ENCODE measurements around the gene CCDC85A.
"Not testable (repeated sequence)": the region's sequence is repeated elsewhere in the genome, so short reads cannot be mapped to it uniquely, and the experiment has no call there.

CCDC85A gene

DNA sequence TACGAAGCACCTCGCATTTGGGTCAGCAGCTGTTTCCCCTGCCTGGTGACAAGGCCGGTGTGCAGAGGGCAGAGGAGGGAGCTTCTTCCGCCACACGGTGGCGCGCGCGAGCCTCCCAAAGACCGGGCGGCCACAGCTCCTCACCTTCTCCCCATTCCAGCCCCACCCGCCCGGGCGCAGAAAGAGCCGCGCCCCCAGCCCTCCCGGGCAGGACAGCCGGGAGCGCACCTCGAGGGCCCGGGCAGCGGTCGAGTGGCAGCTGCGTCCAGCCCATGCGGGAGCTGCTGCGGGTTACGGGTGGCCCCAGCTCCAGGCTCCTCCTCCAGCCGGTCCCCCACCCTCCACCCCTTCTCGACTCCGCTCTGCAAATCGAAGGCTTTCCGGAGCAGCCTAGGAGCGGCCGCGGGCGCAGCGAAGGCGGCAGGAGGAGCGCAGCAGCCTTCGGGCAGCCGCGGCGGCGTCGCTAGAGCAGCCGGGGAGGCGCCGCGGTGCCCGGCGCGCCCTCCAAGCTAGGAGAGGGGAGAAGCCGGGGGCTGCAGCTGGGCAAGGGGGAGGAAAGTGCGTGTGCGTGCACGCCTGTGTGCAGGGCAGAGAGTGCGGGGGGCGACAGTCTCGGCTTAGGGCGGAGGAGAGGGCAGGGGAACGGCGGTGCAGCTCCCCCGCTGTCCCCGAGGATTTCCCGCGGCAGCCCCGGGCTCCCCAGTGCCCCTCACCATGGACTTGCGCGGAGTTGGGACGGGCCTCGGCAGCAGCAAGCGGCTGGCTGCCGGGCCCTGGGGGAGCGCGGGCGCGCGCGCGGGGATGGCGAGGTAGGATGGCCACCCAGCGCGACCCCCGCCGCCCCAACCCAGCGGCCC, at the start of gene CCDC85A:
Gene CCDC85A, plus strand, starts transcription at position 348 of the 857 bp plus-strand sequence. CDS start 635 bp downstream, outside the sequence.
- DNase-seq (ENCODE audit: low read depth): peak; percentile 96
- no peaks in the 10 kb centered on the region for H3K9me3 ChIP-seq (ENCODE audit: control insufficient read depth, low read length)
- H3K4me3 ChIP-seq (ENCODE audit: low read length): peak within 1 kb of the TSS; percentile 82
- no peaks in the 10 kb centered on the region for H3K36me3 ChIP-seq (ENCODE audit: control insufficient read depth, insufficient read depth, low read length, severe bottlenecking)
- H3K9ac ChIP-seq (ENCODE audit: low read length): peak within 1 kb of the TSS; percentile 72
- peaks cover 3% of the 10 kb centered on the region for H3K4me1 ChIP-seq (ENCODE audit: control insufficient read depth, insufficient read depth, low read length)
- peaks cover 35% of the 10 kb centered on the region for H3K27me3 ChIP-seq (replicated peaks; ENCODE audit: control insufficient read depth, insufficient read depth, low read length)

DNA sequence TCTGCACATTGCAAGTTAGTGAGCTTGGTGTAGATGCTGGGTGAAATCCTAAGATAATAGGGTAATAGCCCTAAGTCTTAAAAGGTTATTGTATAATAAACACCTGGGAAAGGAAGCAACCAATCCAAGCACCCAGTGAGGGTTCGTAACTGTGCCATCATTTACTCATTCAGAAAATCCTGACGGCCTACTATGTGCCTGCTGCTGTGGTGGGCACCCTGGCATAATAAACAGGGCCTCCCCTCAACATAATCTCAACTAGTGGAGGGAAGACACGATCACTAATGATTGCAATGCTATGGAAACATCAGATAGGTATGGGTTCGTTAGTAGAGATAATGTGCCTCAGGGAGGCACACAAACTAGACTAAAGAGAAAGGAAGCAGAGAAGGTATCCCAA, 48.9 kb upstream of the CCDC85A start:
- Histone ChIP-seq H3K9me3 (ENCODE audit: control insufficient read depth, low read length) (no peaks in the 10 kb centered on the region), H3K27me3 (replicated peaks; ENCODE audit: control insufficient read depth, insufficient read depth, low read length) (no peaks in the 10 kb centered on the region), H3K4me1 (ENCODE audit: control insufficient read depth, insufficient read depth, low read length) (peaks cover 3% of the 10 kb centered on the region), H3K9ac (ENCODE audit: low read length) (no peak overlapping the region), H3K4me3 (ENCODE audit: low read length) (no peak overlapping the region), H3K36me3 (ENCODE audit: control insufficient read depth, insufficient read depth, low read length, severe bottlenecking) (no peaks in the 10 kb centered on the region)
- DNase-seq (ENCODE audit: low read depth): no peak

DNA sequence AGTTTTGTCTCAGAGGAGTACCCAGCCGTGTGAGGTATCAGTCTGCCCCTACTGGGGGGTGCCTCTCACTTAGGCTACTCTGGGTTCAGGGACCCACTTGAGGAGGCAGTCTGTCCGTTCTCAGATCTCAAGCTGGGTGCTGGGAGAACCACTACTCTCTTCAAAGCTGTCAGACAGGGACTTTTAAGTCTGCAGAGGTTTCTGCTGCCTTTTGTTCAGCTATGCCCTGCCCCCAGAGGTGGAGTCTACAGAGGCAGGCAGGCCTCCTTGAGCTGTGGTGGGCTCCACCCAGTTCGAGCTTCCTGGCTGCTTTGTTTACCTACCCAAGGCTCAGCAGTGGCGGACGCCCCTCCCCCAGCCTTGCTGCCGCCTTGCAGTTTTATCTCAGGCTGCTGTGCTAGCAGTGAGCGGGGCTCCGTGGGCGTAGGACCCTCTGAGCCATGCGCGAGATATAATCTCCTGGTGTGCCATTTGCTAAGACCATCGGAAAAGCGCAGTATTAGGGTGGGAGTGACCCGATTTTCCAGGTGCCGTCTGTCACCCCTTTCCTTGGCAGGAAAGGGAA, 41.2 kb upstream of the CCDC85A start:
- H3K4me1 ChIP-seq (ENCODE audit: control insufficient read depth, insufficient read depth, low read length); H3K9ac ChIP-seq (ENCODE audit: low read length); H3K36me3 ChIP-seq (ENCODE audit: control insufficient read depth, insufficient read depth, low read length, severe bottlenecking); H3K4me3 ChIP-seq (ENCODE audit: low read length); DNase-seq (ENCODE audit: low read depth); H3K27me3 ChIP-seq (replicated peaks; ENCODE audit: control insufficient read depth, insufficient read depth, low read length); H3K9me3 ChIP-seq (ENCODE audit: control insufficient read depth, low read length): not testable (repeated sequence)

GRCh38 chr2:56147907-56148306, 35.9 kb upstream of the CCDC85A start:
- Histone ChIP-seq H3K4me3 (ENCODE audit: low read length) (no peak overlapping the region), H3K27me3 (replicated peaks; ENCODE audit: control insufficient read depth, insufficient read depth, low read length) (no peaks in the 10 kb centered on the region), H3K9ac (ENCODE audit: low read length) (no peak overlapping the region), H3K4me1 (ENCODE audit: control insufficient read depth, insufficient read depth, low read length) (no peaks in the 10 kb centered on the region), H3K36me3 (ENCODE audit: control insufficient read depth, insufficient read depth, low read length, severe bottlenecking) (no peaks in the 10 kb centered on the region), H3K9me3 (ENCODE audit: control insufficient read depth, low read length) (no peaks in the 10 kb centered on the region)
- DNase-seq (ENCODE audit: low read depth): no peak

DNA sequence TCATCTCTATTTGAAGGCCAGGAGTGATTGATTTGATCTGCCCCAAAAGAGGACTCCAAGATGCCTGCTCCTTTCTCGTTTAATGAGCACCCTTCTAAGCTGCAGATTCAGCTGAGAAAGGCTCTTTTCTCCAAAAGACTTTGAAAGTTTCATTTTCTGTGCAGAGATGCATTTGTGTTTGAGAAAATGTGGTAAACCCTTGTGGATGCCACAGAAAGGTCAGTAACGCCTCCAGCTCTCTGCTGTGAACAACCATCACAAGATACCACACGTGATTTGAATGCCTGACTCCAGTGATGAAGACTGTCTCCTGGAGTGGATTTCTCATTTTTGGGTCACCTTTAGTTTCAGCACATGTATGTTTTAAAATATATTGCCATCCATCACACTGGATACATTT, 35.0 kb upstream of the CCDC85A start:
- H3K9me3 ChIP-seq (ENCODE audit: control insufficient read depth, low read length): no peaks in the 10 kb centered on the region
- DNase-seq (ENCODE audit: low read depth): no peak
- H3K4me3 ChIP-seq (ENCODE audit: low read length): no peak overlapping the region
- no peaks in the 10 kb centered on the region for H3K36me3 ChIP-seq (ENCODE audit: control insufficient read depth, insufficient read depth, low read length, severe bottlenecking)
- H3K4me1 ChIP-seq (ENCODE audit: control insufficient read depth, insufficient read depth, low read length): no peaks in the 10 kb centered on the region
- no peak overlapping the region for H3K9ac ChIP-seq (ENCODE audit: low read length)
- peaks cover 3% of the 10 kb centered on the region for H3K27me3 ChIP-seq (replicated peaks; ENCODE audit: control insufficient read depth, insufficient read depth, low read length)

- no peaks in the 10 kb centered on the region for H3K4me1 ChIP-seq (ENCODE audit: control insufficient read depth, insufficient read depth, low read length)
- H3K4me3 ChIP-seq (ENCODE audit: low read length): no peak overlapping the region
Observed at GRCh38 chr2:56151841-56152240, 31.9 kb upstream of the CCDC85A start.

DNA sequence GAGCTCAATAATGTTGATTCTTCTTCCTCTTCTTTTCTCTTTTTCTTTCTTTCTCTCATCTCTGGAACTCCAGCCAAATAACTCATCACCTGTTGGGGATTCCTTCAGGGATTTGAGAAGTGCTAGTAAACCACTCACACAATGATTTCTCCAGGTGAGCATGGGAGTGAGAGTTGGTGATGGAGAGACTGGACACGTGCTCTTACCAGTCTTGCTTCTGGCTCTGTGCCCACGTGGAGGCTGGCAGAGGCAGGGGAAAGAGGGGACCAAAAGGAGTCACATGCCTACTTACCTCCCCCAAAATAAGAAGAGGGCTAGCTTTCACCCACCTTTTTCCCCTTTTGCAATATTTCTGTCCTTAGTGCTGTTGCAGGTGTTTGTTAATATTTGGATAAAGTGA, 28.6 kb upstream of the CCDC85A start:
- no peak for DNase-seq (ENCODE audit: low read depth)
- Histone ChIP-seq H3K4me1 (ENCODE audit: control insufficient read depth, insufficient read depth, low read length) (no peaks in the 10 kb centered on the region), H3K36me3 (ENCODE audit: control insufficient read depth, insufficient read depth, low read length, severe bottlenecking) (no peaks in the 10 kb centered on the region), H3K9ac (ENCODE audit: low read length) (no peak overlapping the region), H3K4me3 (ENCODE audit: low read length) (no peak overlapping the region), H3K9me3 (ENCODE audit: control insufficient read depth, low read length) (no peaks in the 10 kb centered on the region), H3K27me3 (replicated peaks; ENCODE audit: control insufficient read depth, insufficient read depth, low read length) (peaks cover 10% of the 10 kb centered on the region)

More at GRCh38 chr2:56151841-56152240, 31.9 kb upstream of the CCDC85A start:
- no peak for DNase-seq (ENCODE audit: low read depth)
- H3K9ac ChIP-seq (ENCODE audit: low read length): no peak overlapping the region
- no peaks in the 10 kb centered on the region for H3K9me3 ChIP-seq (ENCODE audit: control insufficient read depth, low read length)
- peaks cover 10% of the 10 kb centered on the region for H3K27me3 ChIP-seq (replicated peaks; ENCODE audit: control insufficient read depth, insufficient read depth, low read length)
- H3K36me3 ChIP-seq (ENCODE audit: control insufficient read depth, insufficient read depth, low read length, severe bottlenecking): no peaks in the 10 kb centered on the region

- DNase-seq (ENCODE audit: low read depth); H3K9me3 ChIP-seq (ENCODE audit: control insufficient read depth, low read length); H3K4me1 ChIP-seq (ENCODE audit: control insufficient read depth, insufficient read depth, low read length); H3K9ac ChIP-seq (ENCODE audit: low read length); H3K4me3 ChIP-seq (ENCODE audit: low read length); H3K36me3 ChIP-seq (ENCODE audit: control insufficient read depth, insufficient read depth, low read length, severe bottlenecking); H3K27me3 ChIP-seq (replicated peaks; ENCODE audit: control insufficient read depth, insufficient read depth, low read length): not testable (repeated sequence)
Observed at GRCh38 chr2:56159875-56160274, 23.9 kb upstream of the CCDC85A start.

DNA sequence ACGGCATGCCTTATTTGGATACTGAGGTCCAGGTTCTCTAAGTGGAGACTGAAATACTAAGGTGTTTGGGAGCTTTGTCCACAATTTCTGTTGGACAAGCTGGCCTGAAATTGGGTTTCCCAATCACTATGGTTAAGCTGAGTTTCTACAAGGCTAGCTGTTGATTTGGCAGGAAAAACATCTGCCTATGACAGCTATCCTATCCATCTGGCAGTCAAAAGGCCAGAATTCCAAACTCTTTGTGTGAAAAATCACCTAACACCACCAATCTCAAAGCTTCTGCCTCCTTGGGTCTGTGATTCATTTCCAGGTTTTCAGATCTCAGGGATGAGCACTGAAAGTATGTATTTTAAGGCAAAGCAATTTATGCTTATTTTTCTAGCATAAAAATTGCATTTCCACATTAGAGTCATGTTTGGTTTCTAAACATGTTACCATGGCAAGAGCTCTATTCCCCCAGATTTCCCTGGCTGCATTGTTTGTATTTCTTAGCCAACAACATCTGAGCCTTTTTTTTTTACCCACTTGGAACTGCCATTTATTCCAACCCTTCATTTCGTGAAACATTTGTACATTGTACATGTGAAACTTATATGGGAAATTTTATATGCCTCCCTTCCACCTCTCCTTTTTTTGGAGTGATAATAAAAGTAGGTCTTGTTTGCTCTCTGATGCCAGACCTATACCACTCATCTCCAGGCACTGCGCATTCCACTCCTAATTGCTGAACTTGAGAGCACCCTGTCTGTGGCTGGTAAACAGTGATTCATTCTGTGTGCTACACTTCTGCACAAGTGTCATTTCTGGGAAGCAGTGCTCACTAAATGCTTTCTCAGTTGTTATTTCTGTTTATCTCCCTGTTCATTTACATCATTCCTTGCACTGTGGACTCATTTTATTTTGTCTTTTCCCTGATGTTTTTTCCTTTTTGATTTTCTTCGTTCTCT, 15.9 kb upstream of the CCDC85A start:
- H3K9me3 ChIP-seq (ENCODE audit: control insufficient read depth, low read length): no peaks in the 10 kb centered on the region
- H3K4me3 ChIP-seq (ENCODE audit: low read length): peak overlapping the region; percentile 3
- peak; percentile 65 for DNase-seq (ENCODE audit: low read depth)
- no peaks in the 10 kb centered on the region for H3K36me3 ChIP-seq (ENCODE audit: control insufficient read depth, insufficient read depth, low read length, severe bottlenecking)
- H3K9ac ChIP-seq (ENCODE audit: low read length): no peak overlapping the region
- H3K27me3 ChIP-seq (replicated peaks; ENCODE audit: control insufficient read depth, insufficient read depth, low read length): peaks cover 3% of the 10 kb centered on the region
- H3K4me1 ChIP-seq (ENCODE audit: control insufficient read depth, insufficient read depth, low read length): peaks cover 32% of the 10 kb centered on the region

DNA sequence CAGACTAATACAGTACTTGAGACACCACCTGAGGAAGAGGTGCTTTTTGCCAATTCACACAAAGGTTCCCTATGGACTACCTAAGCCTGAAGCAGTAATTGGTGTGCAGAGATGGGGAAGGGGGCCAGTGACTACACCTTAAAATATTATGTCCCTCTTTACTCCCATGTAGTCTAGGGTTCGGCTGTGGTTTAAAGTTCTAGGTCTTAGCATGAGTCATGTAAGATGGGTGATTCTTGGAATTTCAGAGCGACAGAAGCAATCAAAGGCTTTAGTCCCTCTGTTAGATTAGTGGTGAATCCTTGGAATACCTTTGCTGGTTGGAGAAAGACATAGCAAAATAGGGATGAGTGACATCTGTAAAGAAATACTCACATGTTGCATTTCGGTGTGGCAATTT, 14.3 kb upstream of the CCDC85A start:
- peaks cover 3% of the 10 kb centered on the region for H3K27me3 ChIP-seq (replicated peaks; ENCODE audit: control insufficient read depth, insufficient read depth, low read length)
- no peaks in the 10 kb centered on the region for H3K36me3 ChIP-seq (ENCODE audit: control insufficient read depth, insufficient read depth, low read length, severe bottlenecking)
- H3K9me3 ChIP-seq (ENCODE audit: control insufficient read depth, low read length): no peaks in the 10 kb centered on the region
- H3K4me3 ChIP-seq (ENCODE audit: low read length): no peak overlapping the region
- H3K4me1 ChIP-seq (ENCODE audit: control insufficient read depth, insufficient read depth, low read length): peaks cover 32% of the 10 kb centered on the region
- no peak overlapping the region for H3K9ac ChIP-seq (ENCODE audit: low read length)
- DNase-seq (ENCODE audit: low read depth): no peak

DNA sequence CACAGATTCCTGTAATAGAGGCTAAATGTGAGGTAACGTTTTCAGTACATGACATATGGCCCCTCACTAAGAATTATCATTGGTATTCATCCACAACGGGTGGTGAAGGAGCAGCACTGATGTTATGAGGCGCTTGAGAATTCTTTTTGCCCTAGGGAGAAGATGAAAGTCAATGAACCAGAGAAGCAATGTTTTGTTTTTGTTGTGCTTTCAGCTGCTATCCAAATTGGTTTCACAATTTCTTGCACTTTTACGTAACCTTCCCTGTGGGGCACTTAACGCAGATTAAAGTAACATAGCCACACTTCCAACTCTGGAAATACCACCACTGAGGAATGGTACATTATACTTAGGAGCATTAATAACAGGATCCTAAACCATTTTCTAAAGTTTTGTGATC, 13.3 kb upstream of the CCDC85A start:
- peak; percentile 84 for DNase-seq (ENCODE audit: low read depth)
- H3K9me3 ChIP-seq (ENCODE audit: control insufficient read depth, low read length): no peaks in the 10 kb centered on the region
- H3K4me3 ChIP-seq (ENCODE audit: low read length): no peak overlapping the region
- peaks cover 8% of the 10 kb centered on the region for H3K27me3 ChIP-seq (replicated peaks; ENCODE audit: control insufficient read depth, insufficient read depth, low read length)
- no peaks in the 10 kb centered on the region for H3K36me3 ChIP-seq (ENCODE audit: control insufficient read depth, insufficient read depth, low read length, severe bottlenecking)
- H3K9ac ChIP-seq (ENCODE audit: low read length): no peak overlapping the region
- H3K4me1 ChIP-seq (ENCODE audit: control insufficient read depth, insufficient read depth, low read length): peaks cover 32% of the 10 kb centered on the region
